ENCODE data around the gene ELOVL3.

ELOVL3 gene

DNA sequence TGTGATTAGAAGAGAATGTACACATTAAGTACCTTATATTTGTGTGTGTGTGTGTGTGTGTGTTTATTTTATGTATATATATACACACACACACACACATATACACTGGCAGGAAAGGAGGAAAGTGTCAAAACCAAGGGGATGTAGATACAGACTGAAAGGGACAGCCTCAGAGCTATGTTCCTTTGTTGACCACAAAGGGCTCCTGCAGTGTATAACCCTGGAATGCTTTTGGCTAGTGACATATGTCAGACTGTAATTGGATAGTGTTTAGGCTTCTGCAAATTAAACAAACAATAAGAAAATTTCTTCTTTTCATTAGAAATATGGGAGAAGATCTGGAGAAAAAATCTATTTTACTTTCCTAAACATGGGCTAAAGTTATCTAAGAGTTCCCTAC, 35.1 kb downstream of the ELOVL3 start:
- DNase-seq: peak; percentile 68

- no peak for DNase-seq
These were observed 35.7 kb downstream of the ELOVL3 start for GRCh38 chr10:102261842-102262241.

- no peak for DNase-seq
These were observed 36.8 kb downstream of the ELOVL3 start for GRCh38 chr10:102262744-102263370.

DNA sequence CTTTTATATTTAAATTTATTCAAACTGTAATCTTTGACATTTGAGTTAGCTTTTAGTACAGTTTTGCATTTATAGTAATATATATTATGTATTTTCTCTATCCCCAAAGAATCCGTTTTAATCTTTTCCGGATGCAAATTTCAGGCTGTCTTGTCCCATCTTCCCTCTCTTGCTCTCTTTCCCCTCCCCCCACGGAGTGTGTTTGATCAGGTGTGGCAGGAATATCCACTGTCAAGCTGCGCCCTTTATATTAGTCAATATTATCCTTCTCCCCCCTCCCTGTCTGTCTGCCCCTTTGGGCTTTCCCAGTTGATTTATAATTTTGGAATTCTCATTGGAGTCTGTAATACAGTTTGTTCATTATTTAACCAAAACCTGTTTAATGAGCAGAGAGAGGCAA, 38.3 kb downstream of the ELOVL3 start:
- DNase-seq: no peak

DNA sequence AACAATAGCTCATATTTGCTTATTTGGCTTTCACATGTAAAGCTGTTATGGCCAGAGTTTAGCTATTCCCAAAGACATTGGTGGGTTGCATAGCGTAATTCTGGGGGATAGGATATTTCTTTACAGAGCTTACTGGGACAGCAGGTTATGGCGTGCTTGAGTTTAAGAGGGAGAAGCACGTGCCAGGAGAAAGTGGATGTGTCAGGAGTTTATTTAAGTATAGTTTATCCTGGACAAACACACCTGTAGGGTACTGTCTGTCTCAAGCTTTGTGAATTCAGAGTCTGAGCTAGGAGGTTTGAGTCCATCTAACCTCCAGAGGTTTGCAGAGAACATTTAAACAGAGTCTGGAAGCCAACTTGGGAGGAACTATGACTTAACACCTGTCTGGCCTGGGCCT, 40.6 kb downstream of the ELOVL3 start:
- no peak for DNase-seq

GRCh38 chr10:102267748-102268147, 41.6 kb downstream of the ELOVL3 start:
- DNase-seq: no peak

DNA sequence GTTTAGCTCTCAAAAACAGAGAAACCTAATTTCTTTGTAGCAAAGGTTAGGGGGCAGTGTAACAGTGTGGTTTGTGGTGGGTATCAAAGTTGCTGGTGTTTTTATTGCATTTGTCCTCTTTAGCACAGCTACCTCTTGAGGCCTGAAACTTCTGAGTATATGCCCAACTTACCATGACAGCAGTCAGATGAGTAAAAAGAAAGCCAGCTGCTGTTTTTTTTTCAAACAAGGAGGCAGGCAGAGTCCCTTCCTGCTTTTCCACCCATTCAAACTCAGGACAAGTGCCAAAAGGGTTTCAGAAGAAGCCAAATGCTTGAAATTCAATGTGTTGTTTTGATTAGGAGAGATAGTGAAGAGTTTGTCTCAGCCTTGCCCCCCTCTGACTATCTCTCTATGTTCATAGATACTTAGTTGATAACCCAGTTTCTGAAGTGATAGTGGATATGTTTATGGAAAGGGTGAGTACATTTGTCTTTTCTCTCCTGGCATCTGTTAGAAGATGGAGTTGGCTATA, 42.3 kb downstream of the ELOVL3 start:
- no peak for DNase-seq

- DNase-seq: no peak
These were observed 42.9 kb downstream of the ELOVL3 start for GRCh38 chr10:102269017-102269416.

DNA sequence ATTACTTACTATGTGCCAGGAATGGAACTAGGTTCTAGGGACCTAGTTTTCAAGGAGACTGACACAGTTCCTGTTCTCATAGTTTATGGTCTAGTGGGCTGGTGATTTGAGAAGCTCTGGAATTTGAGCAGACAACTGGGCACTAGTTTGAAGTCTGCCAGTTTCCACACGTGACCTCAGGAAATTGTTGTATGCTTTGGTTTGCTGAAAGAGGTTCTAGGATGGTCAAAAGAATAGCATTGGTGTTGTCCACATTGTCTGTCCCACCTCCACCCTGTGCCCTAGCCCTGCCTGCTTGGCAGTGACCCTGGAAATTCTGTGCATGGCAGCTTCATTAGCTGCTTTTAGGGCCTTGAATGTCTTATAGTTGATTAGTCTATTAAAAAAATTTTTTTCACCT, 48.0 kb downstream of the ELOVL3 start:
- DNase-seq: no peak

DNA sequence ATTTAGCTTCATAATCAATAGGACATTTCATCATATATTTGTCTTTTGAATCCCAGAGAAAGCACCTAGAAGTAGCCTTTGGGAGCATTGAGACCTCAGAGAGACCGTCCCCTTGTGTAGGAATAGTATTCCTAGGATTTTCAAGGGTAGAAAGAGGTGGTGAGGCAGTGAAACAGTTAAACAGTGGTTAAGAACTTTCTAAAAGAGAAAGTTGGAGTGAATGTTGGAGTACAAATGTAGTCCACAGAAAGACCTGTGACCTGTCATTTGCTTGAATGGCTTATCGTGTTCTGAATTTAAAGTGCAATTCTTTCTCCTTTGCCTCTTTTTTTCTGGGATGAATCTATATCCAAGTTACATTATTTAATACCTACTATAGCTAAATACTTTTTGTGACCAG, 49.2 kb downstream of the ELOVL3 start:
- no peak for DNase-seq

- DNase-seq: no peak
These were observed 53.0 kb downstream of the ELOVL3 start for GRCh38 chr10:102279104-102279503.

Data from NCI-H82 (cell line).